K562 (cell line): Measurements from ENCODE around the gene SLC22A23. TPM values are rescaled to one million over a fixed set of nuclear protein-coding genes. Genes with fewer than 3 reads are reported as not detected.

Source experiments
- ATAC-seq: fragments of 200-7000 bp; cut with Tn5 transposase; 3 replicates; pipeline ENCODE4 v1.9.1; 2020; ENCODE audit warnings: moderate library complexity
- BruUV-seq: library from RNA; stranded (reverse); fragments of 400-500 nt; replicated peaks from 2 replicates; lab custom pipeline; 2021; lab: Mats Ljungman, UMichigan
- CTCF ChIA-PET: fragments of 300-600 bp; formaldehyde crosslinking; extraction: SDS; loops from one replicate; lab custom pipeline; 2021; ENCODE audit warnings: low intra/inter-chr PET ratio; lab: Yijun Ruan, JAX
- POLR2A ChIA-PET: fragments of 300-600, 350-650 bp; sonication (Branson Sonifier 250); formaldehyde crosslinking; extraction: SDS; loops from one replicate; lab custom pipeline; 2021; ENCODE audit warnings: antibody characterized with exemption, inconsistent platforms; lab: Yijun Ruan, JAX
- DNase-seq, 4 experiments: peaks; one replicate each; pipeline versions ENCODE4 v3.0.0 to v3.0.0-alpha.2; 2011 to 2018; ENCODE audit warnings: low spot score in 3 of 4, mixed read lengths in 3 of 4; ENCODE audit errors: extremely low read depth in 1 of 4
- FAIRE-seq: peaks from 2 replicates; lab custom pipeline; 2011; peaks lifted over from hg19 to GRCh38; lab: Jason Lieb, UNC
- H2AFZ ChIP-seq: 2 replicates; pipeline ENCODE4 v1.6.0; 2011; ENCODE audit warnings: low read depth, low read length, control low read depth, inconsistent platforms
- H3K27ac ChIP-seq: fragments of 200-600 bp; 3 replicates; pipeline ENCODE4 v1.8.0; 2011; ENCODE audit warnings: low read depth, mild to moderate bottlenecking, control low read depth, inconsistent platforms, low read length, moderate library complexity, mixed read lengths; ENCODE audit errors: extremely low read depth
- H3K27me3 ChIP-seq, 2 experiments: fragments of 300-600 bp in 1 of 2; 2 replicates in 1 of 2; 3 replicates in 1 of 2; pipeline versions ENCODE4 v1.6.0 to v1.8.0; 2011; ENCODE audit warnings: inconsistent platforms in 2 of 2, low read length in 2 of 2, mild to moderate bottlenecking in 1 of 2, mixed read lengths in 1 of 2, moderate library complexity in 1 of 2; ENCODE audit not compliant: control insufficient read depth in 2 of 2, insufficient read depth in 2 of 2
- H3K36me3 ChIP-seq: fragments of 300-600 bp; 3 replicates; pipeline ENCODE4 v1.8.0; 2011; ENCODE audit warnings: mild to moderate bottlenecking, low read length, inconsistent platforms; ENCODE audit not compliant: control insufficient read depth, insufficient read depth
- H3K4me1 ChIP-seq, 2 experiments: fragments of 200-600 bp in 1 of 2; replicated peaks in 1 of 2; 2 replicates in 1 of 2; 3 replicates in 1 of 2; pipeline versions ENCODE4 v1.5.1 to v1.8.0; 2011; ENCODE audit warnings: inconsistent platforms in 2 of 2, low read length in 2 of 2, mild to moderate bottlenecking in 1 of 2, mixed read lengths in 1 of 2, moderate library complexity in 1 of 2; ENCODE audit not compliant: control insufficient read depth in 2 of 2, insufficient read depth in 2 of 2
- H3K4me2 ChIP-seq: 2 replicates; pipeline ENCODE4 v1.6.1; 2011; ENCODE audit warnings: low read length, control low read depth, inconsistent platforms, mixed read lengths; ENCODE audit not compliant: insufficient read depth
- H3K4me3 ChIP-seq: fragments of 200-600 bp; sonication (generic), shearing (Covaris generic); 2 replicates; pipeline ENCODE4 v1.5.1; 2016; ENCODE audit warnings: control low read depth, inconsistent platforms
- H3K79me2 ChIP-seq: fragments of 200-600 bp; 3 replicates; pipeline ENCODE4 v1.8.0; 2011; ENCODE audit warnings: low read length, inconsistent platforms; ENCODE audit not compliant: control insufficient read depth, insufficient read depth
- H3K9ac ChIP-seq, 2 experiments: 2 replicates each; pipeline versions ENCODE4 v1.6.0 to v1.6.1; 2011; ENCODE audit warnings: low read depth in 2 of 2, low read length in 2 of 2, control low read depth in 1 of 2, inconsistent platforms in 1 of 2, mild to moderate bottlenecking in 1 of 2, mixed read lengths in 1 of 2; ENCODE audit not compliant: insufficient read depth in 1 of 2
- H3K9me1 ChIP-seq: one replicate; pipeline ENCODE4 v1.6.0; 2011; ENCODE audit warnings: inconsistent platforms, mild to moderate bottlenecking, low read length, moderate library complexity; ENCODE audit not compliant: control insufficient read depth, insufficient read depth
- H3K9me3 ChIP-seq: replicated peaks from 2 replicates; pipeline ENCODE4 v1.5.1; 2011; ENCODE audit warnings: low read depth, low read length, inconsistent platforms; ENCODE audit not compliant: control insufficient read depth, insufficient read depth
- H4K20me1 ChIP-seq: replicated peaks from 2 replicates; pipeline ENCODE4 v1.6.1; 2011; ENCODE audit warnings: low read length, inconsistent platforms, mixed read lengths; ENCODE audit not compliant: control insufficient read depth, insufficient read depth
- BHLHE40 ChIP-seq: IDR thresholded peaks from 2 replicates; pipeline ENCODE4 v1.6.1; 2011; ENCODE audit warnings: low read length, improper control_type of control experiment
- CHD2 ChIP-seq: IDR thresholded peaks from 2 replicates; pipeline ENCODE4 v1.6.1; 2011; ENCODE audit warnings: low read depth, low read length
- EHMT2 ChIP-seq: fragments of 450-650 bp; IDR thresholded peaks from 2 replicates; pipeline ENCODE4 v1.6.1; 2018; ENCODE audit warnings: antibody characterized with exemption
- GABPB2 ChIP-seq: fragments of 250-450 bp; sonication (Bioruptor Pico); conservative IDR thresholded peaks from 2 replicates; pipeline ENCODE4 v1.5.1; 2021; ENCODE audit warnings: mild to moderate bottlenecking
- ILK ChIP-seq: fragments of 450-650 bp; IDR thresholded peaks from 2 replicates; pipeline ENCODE4 v1.6.1; 2016; ENCODE audit warnings: missing genetic modification characterization, low read depth, mild to moderate bottlenecking, missing compliant biosample characterization, moderate library complexity, borderline replicate concordance
- PHF20 ChIP-seq: fragments of 450-650 bp; IDR thresholded peaks from 2 replicates; pipeline ENCODE4 v1.6.1; 2018; ENCODE audit not compliant: partially characterized antibody
- YY1 ChIP-seq, 3 experiments: IDR thresholded peaks; 2 replicates each; pipeline ENCODE4 v1.6.1; 2011; ENCODE audit warnings: low read length in 2 of 3, mild to moderate bottlenecking in 2 of 3, moderate library complexity in 2 of 3, borderline replicate concordance in 1 of 3, control low read depth in 1 of 3, low read depth in 1 of 3; ENCODE audit not compliant: insufficient read depth in 3 of 3, insufficient replicate concordance in 2 of 3, control insufficient read depth in 1 of 3, insufficient read length in 1 of 3; ENCODE audit errors: extremely low read depth in 1 of 3
- ZNF175 ChIP-seq: fragments of 200-800 bp; sonication (Bioruptor generic); IDR thresholded peaks from 2 replicates; pipeline ENCODE4 v1.6.1; 2016; ENCODE audit warnings: low read depth, mild to moderate bottlenecking, missing genetic modification characterization, missing compliant biosample characterization
- ZNF274 ChIP-seq: IDR thresholded peaks from 2 replicates; pipeline ENCODE4 v1.6.1; 2011; ENCODE audit warnings: low read depth, mild to moderate bottlenecking, low read length, moderate library complexity, borderline replicate concordance
- ZNF551 ChIP-seq: fragments of 250-450 bp; sonication (Bioruptor Pico); IDR thresholded peaks from 2 replicates; pipeline ENCODE4 v1.5.0; 2021; ENCODE audit warnings: mild to moderate bottlenecking, moderate library complexity
- ZNF695 ChIP-seq: fragments of 450-650 bp; formaldehyde crosslinking; IDR thresholded peaks from 2 replicates; pipeline ENCODE4 v1.4.0; 2020; ENCODE audit warnings: mild to moderate bottlenecking, moderate library complexity
- ZNF699 ChIP-seq: fragments of 250-450 bp; sonication (Bioruptor Pico); IDR thresholded peaks from 2 replicates; pipeline ENCODE4 v1.8.0; 2021; ENCODE audit warnings: mild to moderate bottlenecking, moderate library complexity; ENCODE audit not compliant: insufficient replicate concordance
- ZNF79 ChIP-seq: fragments of 250-450 bp; sonication (Bioruptor Pico); IDR thresholded peaks from 2 replicates; pipeline ENCODE4 v1.4.0; 2020; ENCODE audit warnings: low read depth, mild to moderate bottlenecking, moderate library complexity
- ZSCAN32 ChIP-seq: fragments of 450-650 bp; formaldehyde crosslinking; IDR thresholded peaks from 2 replicates; pipeline ENCODE4 v1.4.0; 2020; ENCODE audit warnings: mild to moderate bottlenecking, moderate library complexity
- WGBS: fragments of 100-300 bp; shearing (Covaris generic); methylation state at CpG from one replicate; pipeline ENCODE4 v1.1.6; 2016; ENCODE audit warnings: low coverage, mixed read lengths; ENCODE audit not compliant: insufficient coverage; ENCODE audit errors: missing lambda C conversion rate; 5-methylcytosine and 5-hydroxymethylcytosine counted together
- in situ Hi-C: fragments of 300-500 bp; cut with MboI; formaldehyde crosslinking; loops from 4 replicates; pipeline ENCODE4 v1.15.0; 2018; ENCODE audit warnings: inconsistent platforms, mixed read lengths
- intact Hi-C: fragments of 100-400 bp; cut with micrococcal nuclease; formaldehyde crosslinking; loops from 2 replicates; pipeline ENCODE4 v1.14.2; 2022
- polyA plus RNA-seq, 8 experiments: library from polyadenylated mRNA; depleted of rRNA in 4 of 8; stranded (reverse) in 5 of 8; unstranded in 3 of 8; fragments of >200 nt; fragmentation: Nextera tagmentation in 2 of 8; fragmentation: Illumina TruSeq in 1 of 8; extraction: Ambion mirVana in 2 of 8; extraction: Trizol in 1 of 8; gene quantifications; 2 replicates each; pipeline versions ENCODE4 v1.2.1 to v1.2.3, GENCODE V29; 2011 to 2014; ENCODE audit warnings: inconsistent platforms in 1 of 8, missing spikeins in 1 of 8
- total RNA-seq, 7 experiments: library from RNA; depleted of rRNA in 6 of 7; stranded (reverse); fragments of >200 nt in 6 of 7; fragmentation: Illumina TruSeq in 2 of 7; extraction: Trizol in 2 of 7; gene quantifications; 2 replicates each; pipeline versions ENCODE4 v1.2.1 to v1.2.3, GENCODE V29; 2011 to 2021; ENCODE audit warnings: low replicate concordance in 1 of 7
- TF ChIP-seq, protein P1 (sequence below): fragments of 250-450 bp; sonication (Bioruptor Pico); IDR thresholded peaks from 2 replicates; pipeline ENCODE4 v1.4.0; 2020

Gene SLC22A23
- total and polyA plus RNA-seq, 9 of the 15 experiments (the other 6 are each of a cell fraction or from before 2014, with no cell fraction given), result 0.30 to 8.7 (median 2.5) TPM

DNA sequence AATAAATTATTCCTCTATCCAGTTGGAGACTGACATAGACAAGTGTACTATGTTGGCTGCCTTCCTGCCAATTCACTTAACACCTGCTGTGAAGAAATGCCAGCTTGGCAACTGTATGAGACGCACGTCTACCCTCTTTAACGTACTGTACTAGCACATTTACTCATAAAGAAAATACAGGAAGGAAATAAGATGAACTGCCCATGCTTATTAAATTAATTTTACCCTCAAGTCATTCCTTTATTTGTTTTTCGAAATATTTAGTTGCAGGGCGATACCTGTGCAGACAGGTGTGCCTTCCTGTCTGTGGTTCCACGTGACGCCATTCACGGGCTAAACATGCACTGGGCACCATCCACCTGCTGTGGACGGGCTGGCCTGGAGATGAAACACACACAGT, 146.1 kb downstream of the SLC22A23 start:
- no TSS peak for BruUV-seq
- no peak for DNase-seq
- Histone ChIP-seq H2AFZ (no peak overlapping the region), H3K4me2 (no peak overlapping the region), H3K27me3 (no peaks in the 10 kb centered on the region), H3K9me3 (0 out of 2 replicates have a peak, but pooled peaks cover 3% of the 10 kb centered on the region), H3K79me2 (no peaks in the 10 kb centered on the region), H3K9me1 (no peaks in the 10 kb centered on the region), H3K9ac (no peak overlapping the region), H3K4me3 (no peak overlapping the region), H3K36me3 (no peaks in the 10 kb centered on the region; the same call in 2 of the 3 replicates), H4K20me1 (no peaks in the 10 kb centered on the region), H3K27ac (no peak overlapping the region)
- ChIA-PET POLR2A (interaction anchor here (1.1 kb wide), 1 partner anchor 29 kb away, joined by 3 read pairs; no protein-coding TSS in a partner anchor), CTCF (interaction anchor here (0.6 kb wide), 1 partner anchor 1493 kb away, joined by 3 read pairs; no protein-coding TSS in a partner anchor)
- no peak for FAIRE-seq
- 61% methylated on average over 9 of the region's 9 CpGs for WGBS
- in situ Hi-C loops, result no loop called here
- intact Hi-C loops, result no loop called here
- TF ChIP-seq PHF20, result no peak
- no peak for TF ChIP-seq BHLHE40
- TF ChIP-seq GABPB2 (CRISPR knock-in tag), result no peak
- TF ChIP-seq, protein P1, sequence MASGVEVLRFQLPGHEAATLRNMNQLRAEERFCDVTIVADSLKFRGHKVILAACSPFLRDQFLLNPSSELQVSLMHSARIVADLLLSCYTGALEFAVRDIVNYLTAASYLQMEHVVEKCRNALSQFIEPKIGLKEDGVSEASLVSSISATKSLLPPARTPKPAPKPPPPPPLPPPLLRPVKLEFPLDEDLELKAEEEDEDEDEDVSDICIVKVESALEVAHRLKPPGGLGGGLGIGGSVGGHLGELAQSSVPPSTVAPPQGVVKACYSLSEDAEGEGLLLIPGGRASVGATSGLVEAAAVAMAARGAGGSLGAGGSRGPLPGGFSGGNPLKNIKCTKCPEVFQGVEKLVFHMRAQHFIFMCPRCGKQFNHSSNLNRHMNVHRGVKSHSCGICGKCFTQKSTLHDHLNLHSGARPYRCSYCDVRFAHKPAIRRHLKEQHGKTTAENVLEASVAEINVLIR (CRISPR knock-in tag), result no peak
- no peak for TF ChIP-seq ZNF79
- no peak for TF ChIP-seq ZNF175 (CRISPR knock-in tag)
- TF ChIP-seq ZNF551, result no peak
- TF ChIP-seq ZNF695 (CRISPR knock-in tag), result no peak
- TF ChIP-seq YY1 (IDR thresholded peaks at IDR 0.05; ENCODE audit: borderline replicate concordance in 1 of 3, control insufficient read depth in 1 of 3, extremely low read depth in 1 of 3, insufficient read depth in 3 of 3, insufficient read length in 1 of 3, insufficient replicate concordance in 2 of 3, low read depth in 1 of 3, low read length in 2 of 3), result no peak
- no peak for TF ChIP-seq ZNF274
- no peak for TF ChIP-seq ZSCAN32
- TF ChIP-seq ILK (tag), result no peak
- TF ChIP-seq ZNF699, result no peak
- no peak for TF ChIP-seq CHD2
- no peak for TF ChIP-seq EHMT2
- TF ChIP-seq, all 486 proteins: peak for 0
- ATAC-seq, result no peak
- H3K4me1 ChIP-seq, result peaks cover 0 to 3% of the 10 kb centered on the region in 2 experiments; a peak in 1 of 5 replicates
